PC-9 (cell line): ENCODE data around the gene CCDC102B. TPM values are rescaled to one million over a fixed set of nuclear protein-coding genes. Genes with fewer than 3 reads are reported as not detected.

ENCODE experiments used
- BruUV-seq: library from RNA; stranded (reverse); fragments of 400-500 nt; replicated peaks from 2 replicates; lab custom pipeline; 2021; lab: Mats Ljungman, UMichigan
- CTCF ChIA-PET: fragments of 300-600 bp; sonication (Branson Sonifier 250); formaldehyde crosslinking; loops from one replicate; lab custom pipeline; 2022; ENCODE audit warnings: antibody characterized with exemption; lab: Charles Lee
- POLR2A ChIA-PET: fragments of 300-600 bp; sonication (Branson Sonifier 250); formaldehyde crosslinking; loops from one replicate; lab custom pipeline; 2022; ENCODE audit warnings: antibody characterized with exemption; ENCODE audit not compliant: unreplicated experiment; lab: Charles Lee
- DNase-seq, 2 experiments: peaks; one replicate each; pipeline versions ENCODE4 v3.0.0 to v3.0.0-alpha.2; 2015 to 2022; ENCODE audit warnings: mixed read lengths in 1 of 2
- H2AFZ ChIP-seq: fragments of 200-600 bp; sonication (generic); 2 replicates; pipeline ENCODE4 v1.8.1; 2017; ENCODE audit warnings: antibody characterized with exemption
- H3F3A ChIP-seq: fragments of 200-600 bp; sonication (generic); 2 replicates; pipeline ENCODE4 v1.8.1; 2017; ENCODE audit warnings: antibody characterized with exemption, mild to moderate bottlenecking, low read depth; ENCODE audit not compliant: insufficient read depth
- H3K27ac ChIP-seq: fragments of 200-600 bp; sonication (generic); 2 replicates; pipeline ENCODE4 v1.6.1; 2016; ENCODE audit warnings: mixed run types
- H3K27me3 ChIP-seq: fragments of 200-600 bp; sonication (generic); 2 replicates; pipeline ENCODE4 v1.6.1; 2016; ENCODE audit warnings: low read depth, mixed run types; ENCODE audit not compliant: insufficient read depth
- H3K36me3 ChIP-seq: fragments of 200-600 bp; sonication (generic); 2 replicates; pipeline ENCODE4 v1.6.1; 2016; ENCODE audit warnings: low read depth, mixed run types
- H3K4me1 ChIP-seq: fragments of 200-600 bp; sonication (generic); replicated peaks from 2 replicates; pipeline ENCODE4 v1.6.1; 2016; ENCODE audit warnings: mixed run types; ENCODE audit not compliant: insufficient read depth
- H3K4me2 ChIP-seq: fragments of 200-600 bp; sonication (generic); 2 replicates; pipeline ENCODE4 v1.6.1; 2017; ENCODE audit warnings: mixed run types
- H3K4me3 ChIP-seq: fragments of 200-600 bp; sonication (generic); 2 replicates; pipeline ENCODE4 v1.6.1; 2016; ENCODE audit warnings: mixed run types
- H3K79me2 ChIP-seq: fragments of 200-600 bp; sonication (generic); 2 replicates; pipeline ENCODE4 v1.6.1; 2017; ENCODE audit warnings: low read depth, mixed run types
- H3K9me2 ChIP-seq: fragments of 200-600 bp; sonication (generic); 2 replicates; pipeline ENCODE4 v1.8.1; 2017; ENCODE audit warnings: mild to moderate bottlenecking; ENCODE audit not compliant: insufficient read depth
- H3K9me3 ChIP-seq: fragments of 200-600 bp; sonication (generic); 2 replicates; pipeline ENCODE4 v1.8.1; 2016; ENCODE audit warnings: low read depth; ENCODE audit not compliant: insufficient read depth
- H4K20me1 ChIP-seq: fragments of 200-600 bp; sonication (generic); 2 replicates; pipeline ENCODE4 v1.8.1; 2017; ENCODE audit not compliant: insufficient read depth
- CTCF ChIP-seq: fragments of 200-600 bp; sonication (generic); conservative IDR thresholded peaks from 2 replicates; pipeline ENCODE4 v1.6.1; 2017; ENCODE audit warnings: mixed run types, antibody characterized with exemption, mild to moderate bottlenecking, moderate library complexity
- EZH2 ChIP-seq: fragments of 200-600 bp; sonication (generic); IDR thresholded peaks from 2 replicates; pipeline ENCODE4 v1.8.0; 2017; ENCODE audit warnings: antibody characterized with exemption, low read depth
- intact Hi-C: fragments of 100-400 bp; cut with micrococcal nuclease; formaldehyde crosslinking; loops from one replicate; pipeline ENCODE4 v1.10.0; 2022; ENCODE audit not compliant: unreplicated experiment
- total RNA-seq: library from RNA; stranded (reverse); gene quantifications from 2 replicates; pipeline ENCODE4 v1.2.3, GENCODE V29; 2021

Gene CCDC102B
- total RNA-seq, 1 experiment from 2014 or later = 1.9 TPM

DNA sequence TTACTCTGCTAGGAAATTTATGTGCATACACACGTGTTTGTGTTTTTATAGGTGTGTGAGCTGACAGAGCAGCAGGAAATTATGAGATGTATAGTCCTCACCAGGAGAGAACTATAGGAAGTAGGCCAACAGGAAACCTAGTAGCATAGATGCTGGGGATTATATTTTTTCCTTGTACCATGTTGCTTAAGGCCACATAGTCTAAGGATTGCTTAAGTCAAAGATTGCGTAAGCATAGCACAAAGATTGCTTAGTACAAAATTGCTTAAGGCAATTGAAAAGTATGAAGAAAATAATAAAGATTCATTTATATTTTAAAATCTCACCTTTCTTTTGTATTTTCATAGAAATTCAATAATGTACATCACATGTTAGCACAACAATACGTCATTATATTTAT, 18.7 kb upstream of the CCDC102B start:
- intact Hi-C loops = no loop called here
- H3F3A ChIP-seq = no peaks in the 10 kb centered on the region
- H3K9me2 ChIP-seq = no peaks in the 10 kb centered on the region
- H2AFZ ChIP-seq = no peak overlapping the region
- no peaks in the 10 kb centered on the region for H3K79me2 ChIP-seq
- CTCF ChIA-PET = no interaction called here
- no peaks in the 10 kb centered on the region for H4K20me1 ChIP-seq
- H3K36me3 ChIP-seq = no peaks in the 10 kb centered on the region
- H3K4me2 ChIP-seq = no peak overlapping the region
- no peak for TF ChIP-seq CTCF
- TF ChIP-seq EZH2 = no peak
- H3K4me3 ChIP-seq = no peak overlapping the region
- no peaks in the 10 kb centered on the region for H3K9me3 ChIP-seq
- BruUV-seq = no TSS peak
- H3K4me1 ChIP-seq = no peaks in the 10 kb centered on the region
- POLR2A ChIA-PET = no interaction called here
- peak in 1 of 2 experiments; percentile 39 for DNase-seq
- H3K27ac ChIP-seq = no peak overlapping the region
- no peaks in the 10 kb centered on the region for H3K27me3 ChIP-seq

GRCh38 chr18:68780802-68781635, 16.9 kb upstream of the CCDC102B start:
- Histone ChIP-seq H4K20me1 (no peaks in the 10 kb centered on the region), H3K4me2 (no peak overlapping the region), H3K9me3 (no peaks in the 10 kb centered on the region), H3K79me2 (no peaks in the 10 kb centered on the region), H3K36me3 (no peaks in the 10 kb centered on the region), H2AFZ (no peak overlapping the region), H3K27ac (no peak overlapping the region), H3F3A (no peaks in the 10 kb centered on the region), H3K4me3 (no peak overlapping the region), H3K4me1 (no peaks in the 10 kb centered on the region), H3K27me3 (no peaks in the 10 kb centered on the region), H3K9me2 (no peaks in the 10 kb centered on the region)
- CTCF ChIA-PET = no interaction called here
- DNase-seq = no peak
- TF ChIP-seq EZH2 (no peak), CTCF (no peak)
- no TSS peak for BruUV-seq
- intact Hi-C loops = no loop called here
- POLR2A ChIA-PET = no interaction called here

GRCh38 chr18:68783506-68783905, 14.4 kb upstream of the CCDC102B start:
- Histone ChIP-seq H3K4me3 (no peak overlapping the region), H3K27ac (no peak overlapping the region), H3K79me2 (no peaks in the 10 kb centered on the region), H3K4me1 (no peaks in the 10 kb centered on the region), H2AFZ (no peak overlapping the region), H3F3A (no peaks in the 10 kb centered on the region), H3K9me2 (no peaks in the 10 kb centered on the region), H4K20me1 (no peaks in the 10 kb centered on the region), H3K4me2 (no peak overlapping the region), H3K9me3 (no peaks in the 10 kb centered on the region), H3K27me3 (no peaks in the 10 kb centered on the region), H3K36me3 (no peaks in the 10 kb centered on the region)
- ChIA-PET CTCF (no interaction called here), POLR2A (no interaction called here)
- TF ChIP-seq CTCF = no peak
- no peak for TF ChIP-seq EZH2
- intact Hi-C loops = no loop called here
- BruUV-seq = no TSS peak
- DNase-seq = no peak
